Adrenal gland (tissue), 12 donors: ENCODE measurements around the gene PCDH12. TPM values are rescaled to one million over a fixed set of nuclear protein-coding genes. Genes with fewer than 3 reads are reported as not detected.

Experiments used
- DNase-seq, 7 donors: peaks; one replicate each; pipeline ENCODE4 v3.0.0-alpha.2; 2019 to 2020
- H3K27ac ChIP-seq, 5 donors: fragments of 200-600 bp; sonication (generic) in 4 of 5; 1 replicate in 3 of 5; 2 replicates in 2 of 5; pipeline versions ENCODE4 v1.5.1 to v1.8.0; 2016 to 2020; ENCODE audit warnings: mild to moderate bottlenecking in 1 of 5
- H3K27me3 ChIP-seq: fragments of 200-600 bp; 2 replicates; pipeline ENCODE4 v1.8.0; 2021
- H3K36me3 ChIP-seq, 2 donors: fragments of 200-600 bp; replicated peaks in 1 of 2; 1 replicate in 1 of 2; 2 replicates in 1 of 2; pipeline versions ENCODE4 v1.5.1 to v1.8.0; 2018 to 2022
- H3K4me1 ChIP-seq, 2 donors: fragments of 200-600 bp; replicated peaks in 1 of 2; 1 replicate in 1 of 2; 2 replicates in 1 of 2; pipeline versions ENCODE4 v1.5.1 to v1.8.0; 2018 to 2021
- H3K4me3 ChIP-seq, 4 donors: fragments of 200-600 bp; sonication (generic) in 3 of 4; one replicate each; pipeline ENCODE4 v1.5.1; 2016 to 2018
- H3K9me3 ChIP-seq, 3 donors: fragments of 200-600 bp; sonication (generic) in 1 of 3; replicated peaks in 1 of 3; 1 replicate in 2 of 3; 2 replicates in 1 of 3; pipeline versions ENCODE4 v1.5.1 to v1.8.0; 2016 to 2021
- CTCF ChIP-seq, 6 experiments: fragments of 450-650 bp in 4 of 6; fragments of 200-600 bp in 2 of 6; sonication (generic) in 1 of 6; IDR thresholded peaks; 1 replicate in 5 of 6; 2 replicates in 1 of 6; pipeline versions ENCODE4 v1.5.1 to v1.8.0; 2016 to 2021; ENCODE audit warnings: antibody characterized with exemption in 6 of 6, mild to moderate bottlenecking in 2 of 6, moderate library complexity in 1 of 6
- POLR2A ChIP-seq, 2 donors: fragments of 450-650 bp; IDR thresholded peaks; one replicate each; pipeline ENCODE4 v1.6.1; 2017; ENCODE audit warnings: antibody characterized with exemption in 2 of 2, mild to moderate bottlenecking in 2 of 2, moderate library complexity in 1 of 2
- WGBS, 4 donors: extraction: QIAGEN DNeasy Blood & Tissue Kit in 2 of 4; methylation state at CpG; one replicate each; pipeline versions ENCODE4 v1.1.5 to v1.1.7; 2013 to 2017; 5-methylcytosine and 5-hydroxymethylcytosine counted together
- intact Hi-C, 2 donors: fragments of 100-400 bp; cut with DNase I; formaldehyde crosslinking; loops; one replicate each; pipeline versions ENCODE4 v1.14.1 to v1.15.0; 2022 to 2023
- polyA plus RNA-seq, 3 donors: library from polyadenylated mRNA; stranded (reverse); fragments of 200-250 nt in 2 of 3; fragments of 350-450 nt in 1 of 3; fragmentation: Illumina TruSeq in 1 of 3; extraction: RNeasy Lipid Tissue Mini Kit (QIAGEN cat#74804) in 1 of 3; gene quantifications; one replicate each; pipeline ENCODE4 v1.2.3, GENCODE V29; 2013 to 2014
- total RNA-seq, 9 donors: library from RNA; depleted of rRNA in 4 of 9; stranded (reverse); fragments of >200 nt in 4 of 9; fragments of 120-200 nt in 1 of 9; fragmentation: NEBNext Ultra II Directional in 1 of 9; extraction: Animal tissue kit (Norgen Biotek cat#: 25700) in 1 of 9; gene quantifications; one replicate each; pipeline versions ENCODE4 v1.1.0 to v1.2.4, GENCODE V29; 2013 to 2023
- donor health status: healthy with polysubstance abuse.
- donor health status: Bipolar disorder and iron deficiency.
- donor health status: DM: yes; HTN: yes; CAD: no.
- donor health status: DM: no; HTN: no; CAD: no.
- donor health status: DM: no; HTN: no; CAD: no.
- donor health status: DM: yes; HTN: yes; CAD: no.

PCDH12 gene
- total and polyA plus RNA-seq, 12 donors: 3.3 to 18.4 (median 11.3) TPM

GRCh38 chr5:141966963-141967333 lies 8.9 kb upstream of the PCDH12 start:
- no peaks in the 10 kb centered on the region for H3K27me3 ChIP-seq

GRCh38 chr5:141966275-141966962 lies 8.4 kb upstream of the PCDH12 start:
- 69 to 77% (median 75%) methylated on average over 4 of the region's 4 CpGs for WGBS, 4 donors
- intact Hi-C loops: no loop called here
- Histone ChIP-seq H3K9me3 (no peaks in the 10 kb centered on the region), H3K4me3 (no peak overlapping the region), H3K36me3 (no peaks in the 10 kb centered on the region), H3K4me1 (peaks cover 10 to 18% of the 10 kb centered on the region in 2 donors), H3K27ac (no peak overlapping the region), H3K27me3 (no peaks in the 10 kb centered on the region)
- TF ChIP-seq CTCF (IDR thresholded peaks at IDR 0.05): no peak
- DNase-seq: no peak

More at GRCh38 chr5:141966963-141967333, 8.9 kb upstream of the PCDH12 start:
- Histone ChIP-seq H3K27ac (no peak overlapping the region), H3K4me1 (peaks cover 10 to 23% of the 10 kb centered on the region in 2 donors), H3K9me3 (no peaks in the 10 kb centered on the region), H3K4me3 (no peak overlapping the region), H3K36me3 (peaks cover 0 to 2% of the 10 kb centered on the region in 2 donors)
- intact Hi-C loops: no loop called here
- TF ChIP-seq CTCF (IDR thresholded peaks at IDR 0.05) (no peak), POLR2A (IDR thresholded peaks at IDR 0.05) (no peak)
- DNase-seq: no peak
- 82 to 94% (median 87%) methylated on average over 2 of the region's 2 CpGs for WGBS, 4 donors

- no peaks in the 10 kb centered on the region for H3K27me3 ChIP-seq
- no peaks in the 10 kb centered on the region for H3K36me3 ChIP-seq
- 64 to 81% (median 67%) methylated on average over 7 of the region's 7 CpGs for WGBS, 4 donors
- H3K4me1 ChIP-seq: peaks cover 2 to 11% of the 10 kb centered on the region in 2 donors
- no peak overlapping the region for H3K4me3 ChIP-seq
- no peak overlapping the region for H3K27ac ChIP-seq
- no peaks in the 10 kb centered on the region for H3K9me3 ChIP-seq
- no peak for DNase-seq
- TF ChIP-seq CTCF (IDR thresholded peaks at IDR 0.05) (no peak), POLR2A (IDR thresholded peaks at IDR 0.05) (no peak)
- intact Hi-C loops: no loop called here
Observed at GRCh38 chr5:141965071-141965470, 7.1 kb upstream of the PCDH12 start.

GRCh38 chr5:141963701-141964100 lies 5.7 kb upstream of the PCDH12 start:
- Histone ChIP-seq H3K4me3 (no peak overlapping the region), H3K9me3 (no peaks in the 10 kb centered on the region), H3K27ac (no peak overlapping the region), H3K36me3 (no peaks in the 10 kb centered on the region), H3K4me1 (peaks cover 0 to 12% of the 10 kb centered on the region in 2 donors), H3K27me3 (no peaks in the 10 kb centered on the region)
- TF ChIP-seq CTCF (IDR thresholded peaks at IDR 0.05): no peak
- TF ChIP-seq POLR2A (IDR thresholded peaks at IDR 0.05): no peak
- intact Hi-C loops: no loop called here
- no peak for DNase-seq
- WGBS, 4 donors: 23 to 35% (median 25%) methylated on average over 3 of the region's 3 CpGs
